ENCODE measurements around the gene SLC39A7.

SLC39A7 gene

GRCh38 chr6:33200219-33201146, at the start of gene SLC39A7, which contains the start of gene RXRB:
SLC39A7 (plus strand) TSS chr6:33200867; CDS start chr6:33201246, 379 bp downstream.
RXRB (minus strand) TSS chr6:33200665; CDS start chr6:33200476, 189 bp downstream.
- Mint-ChIP-seq H3K4me3 (peak within 1 kb of the TSS; percentile 100), H3K4me1 (peaks cover 68% of the 10 kb centered on the region), H3K36me3 (peaks cover 24% of the 10 kb centered on the region), H3K27me3 (no peaks in the 10 kb centered on the region), H3K9me3 (no peaks in the 10 kb centered on the region), H3K27ac (peak within 1 kb of the TSS; percentile 98)

- Mint-ChIP-seq H3K9me3 (peaks cover 9% of the 10 kb centered on the region), H3K4me3 (no peak overlapping the region), H3K36me3 (peaks cover 2% of the 10 kb centered on the region), H3K27me3 (peaks cover 10% of the 10 kb centered on the region), H3K4me1 (no peaks in the 10 kb centered on the region), H3K27ac (no peak overlapping the region)
Measured at GRCh38 chr6:33151050-33151449, 49.6 kb upstream of the SLC39A7 start.

GRCh38 chr6:33154349-33154748, 46.3 kb upstream of the SLC39A7 start:
- Mint-ChIP-seq H3K9me3 (peaks cover 9% of the 10 kb centered on the region), H3K4me3 (no peak overlapping the region), H3K4me1 (no peaks in the 10 kb centered on the region), H3K27ac (no peak overlapping the region), H3K27me3 (peaks cover 10% of the 10 kb centered on the region), H3K36me3 (peaks cover 2% of the 10 kb centered on the region)

- no peak overlapping the region for H3K4me3 Mint-ChIP-seq
- H3K27me3 Mint-ChIP-seq, result peaks cover 2% of the 10 kb centered on the region
- peaks cover 9% of the 10 kb centered on the region for H3K9me3 Mint-ChIP-seq
- H3K4me1 Mint-ChIP-seq, result peaks cover 6% of the 10 kb centered on the region
- no peak overlapping the region for H3K27ac Mint-ChIP-seq
- peaks cover 2% of the 10 kb centered on the region for H3K36me3 Mint-ChIP-seq
Measured at GRCh38 chr6:33156561-33156960, 44.1 kb upstream of the SLC39A7 start.

- peaks cover 2% of the 10 kb centered on the region for H3K27me3 Mint-ChIP-seq
Measured at GRCh38 chr6:33156964-33157363, 43.7 kb upstream of the SLC39A7 start.

GRCh38 chr6:33160096-33160495, 40.6 kb upstream of the SLC39A7 start:
- H3K27me3 Mint-ChIP-seq, result no peaks in the 10 kb centered on the region
- no peak overlapping the region for H3K27ac Mint-ChIP-seq
- H3K4me3 Mint-ChIP-seq, result no peak overlapping the region
- H3K4me1 Mint-ChIP-seq, result peaks cover 14% of the 10 kb centered on the region
- no peaks in the 10 kb centered on the region for H3K9me3 Mint-ChIP-seq
- H3K36me3 Mint-ChIP-seq, result no peaks in the 10 kb centered on the region

More at GRCh38 chr6:33156964-33157363, 43.7 kb upstream of the SLC39A7 start:
- Mint-ChIP-seq H3K27ac (no peak overlapping the region), H3K9me3 (peaks cover 6% of the 10 kb centered on the region), H3K4me3 (no peak overlapping the region), H3K36me3 (peaks cover 2% of the 10 kb centered on the region), H3K4me1 (peaks cover 10% of the 10 kb centered on the region)

- H3K27ac Mint-ChIP-seq, result no peak overlapping the region
- no peaks in the 10 kb centered on the region for H3K27me3 Mint-ChIP-seq
- no peaks in the 10 kb centered on the region for H3K9me3 Mint-ChIP-seq
- H3K36me3 Mint-ChIP-seq, result no peaks in the 10 kb centered on the region
- H3K4me3 Mint-ChIP-seq, result peak overlapping the region; percentile 85
- peaks cover 14% of the 10 kb centered on the region for H3K4me1 Mint-ChIP-seq
Measured at GRCh38 chr6:33160728-33161344, 39.8 kb upstream of the SLC39A7 start.

- Mint-ChIP-seq H3K36me3 (no peaks in the 10 kb centered on the region), H3K4me1 (peaks cover 14% of the 10 kb centered on the region), H3K9me3 (no peaks in the 10 kb centered on the region), H3K4me3 (peak overlapping the region; percentile 85), H3K27ac (no peak overlapping the region), H3K27me3 (no peaks in the 10 kb centered on the region)
Measured at GRCh38 chr6:33161354-33162331, 39.0 kb upstream of the SLC39A7 start.

- no peak overlapping the region for H3K4me3 Mint-ChIP-seq
- H3K27me3 Mint-ChIP-seq, result no peaks in the 10 kb centered on the region
- no peaks in the 10 kb centered on the region for H3K36me3 Mint-ChIP-seq
- no peak overlapping the region for H3K27ac Mint-ChIP-seq
- H3K4me1 Mint-ChIP-seq, result peaks cover 14% of the 10 kb centered on the region
- H3K9me3 Mint-ChIP-seq, result no peaks in the 10 kb centered on the region
Measured at GRCh38 chr6:33163540-33163939, 37.1 kb upstream of the SLC39A7 start.

GRCh38 chr6:33164176-33164575, 36.5 kb upstream of the SLC39A7 start:
- H3K4me1 Mint-ChIP-seq, result peaks cover 14% of the 10 kb centered on the region
- H3K27ac Mint-ChIP-seq, result no peak overlapping the region
- H3K36me3 Mint-ChIP-seq, result no peaks in the 10 kb centered on the region
- H3K27me3 Mint-ChIP-seq, result no peaks in the 10 kb centered on the region
- no peak overlapping the region for H3K4me3 Mint-ChIP-seq
- H3K9me3 Mint-ChIP-seq, result no peaks in the 10 kb centered on the region

- Mint-ChIP-seq H3K4me1 (peaks cover 14% of the 10 kb centered on the region), H3K27me3 (no peaks in the 10 kb centered on the region), H3K36me3 (no peaks in the 10 kb centered on the region), H3K4me3 (no peak overlapping the region), H3K9me3 (no peaks in the 10 kb centered on the region), H3K27ac (no peak overlapping the region)
Measured at GRCh38 chr6:33164665-33165373, 35.8 kb upstream of the SLC39A7 start.

GRCh38 chr6:33165581-33166258, 34.9 kb upstream of the SLC39A7 start:
- no peak overlapping the region for H3K27ac Mint-ChIP-seq
- H3K27me3 Mint-ChIP-seq, result no peaks in the 10 kb centered on the region
- no peak overlapping the region for H3K4me3 Mint-ChIP-seq
- H3K36me3 Mint-ChIP-seq, result no peaks in the 10 kb centered on the region
- H3K4me1 Mint-ChIP-seq, result peaks cover 14% of the 10 kb centered on the region
- H3K9me3 Mint-ChIP-seq, result no peaks in the 10 kb centered on the region

GRCh38 chr6:33166363-33166762, 34.3 kb upstream of the SLC39A7 start:
- Mint-ChIP-seq H3K36me3 (no peaks in the 10 kb centered on the region), H3K27ac (no peak overlapping the region), H3K27me3 (no peaks in the 10 kb centered on the region), H3K9me3 (no peaks in the 10 kb centered on the region), H3K4me3 (no peak overlapping the region), H3K4me1 (peaks cover 9% of the 10 kb centered on the region)

- H3K27me3 Mint-ChIP-seq, result no peaks in the 10 kb centered on the region
- no peaks in the 10 kb centered on the region for H3K36me3 Mint-ChIP-seq
- peaks cover 5% of the 10 kb centered on the region for H3K4me1 Mint-ChIP-seq
- H3K27ac Mint-ChIP-seq, result no peak overlapping the region
- H3K9me3 Mint-ChIP-seq, result no peaks in the 10 kb centered on the region
- H3K4me3 Mint-ChIP-seq, result no peak overlapping the region
Measured at GRCh38 chr6:33166811-33167210, 33.9 kb upstream of the SLC39A7 start.

Measured in activated naive CD4-positive, alpha-beta T cell treated with anti-CD3 and anti-CD28 coated beads, Interleukin-2, amount 50 U/mL, for 24 hours (primary cell).